GM18526 (cell line): ENCODE results near the gene SPAG4.
A peak's percentile ranks its signal among the peaks of the same experiment; 100 is the strongest.

Source experiments
- POLR2A ChIP-seq: IDR thresholded peaks from 3 replicates; pipeline ENCODE4 v1.6.1; 2011; ENCODE audit not compliant: insufficient read length; ENCODE audit errors: extremely low read depth

Gene SPAG4

DNA sequence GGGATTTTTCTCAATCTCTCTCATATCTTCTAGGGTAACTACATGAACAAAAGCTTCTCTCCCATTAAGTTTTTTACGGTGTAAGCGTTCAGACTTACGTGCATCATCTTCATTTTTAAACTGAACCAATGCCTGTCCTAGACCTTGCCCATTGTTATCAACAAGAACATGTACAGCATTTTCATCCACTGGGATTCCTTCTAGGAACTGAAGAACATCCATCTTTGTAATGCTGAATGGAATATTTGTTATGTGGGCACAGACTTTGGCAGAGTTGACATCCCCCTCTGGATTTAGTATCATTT is 37.8 kb downstream of the SPAG4 start:
- no peak for TF ChIP-seq POLR2A

DNA sequence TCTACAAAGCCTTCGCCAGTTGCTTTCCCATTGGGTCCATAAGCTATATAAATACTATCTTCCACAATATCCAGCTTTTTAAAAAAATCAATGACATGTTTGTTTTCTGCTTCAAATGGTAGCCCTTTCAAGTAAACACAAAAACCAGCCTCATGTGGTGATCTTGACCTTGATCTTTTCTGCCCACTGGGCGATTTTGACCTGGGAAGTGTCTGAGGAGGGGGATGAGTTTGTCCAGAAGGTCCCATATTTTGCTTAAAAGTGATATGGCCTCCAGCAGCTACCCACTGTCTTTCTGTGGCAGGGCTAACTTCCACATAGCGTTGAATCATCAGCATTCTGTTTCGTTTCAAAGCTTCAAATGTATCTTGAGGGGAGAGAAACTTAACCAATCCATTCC is 38.3 kb downstream of the SPAG4 start:
- TF ChIP-seq POLR2A: no peak

DNA sequence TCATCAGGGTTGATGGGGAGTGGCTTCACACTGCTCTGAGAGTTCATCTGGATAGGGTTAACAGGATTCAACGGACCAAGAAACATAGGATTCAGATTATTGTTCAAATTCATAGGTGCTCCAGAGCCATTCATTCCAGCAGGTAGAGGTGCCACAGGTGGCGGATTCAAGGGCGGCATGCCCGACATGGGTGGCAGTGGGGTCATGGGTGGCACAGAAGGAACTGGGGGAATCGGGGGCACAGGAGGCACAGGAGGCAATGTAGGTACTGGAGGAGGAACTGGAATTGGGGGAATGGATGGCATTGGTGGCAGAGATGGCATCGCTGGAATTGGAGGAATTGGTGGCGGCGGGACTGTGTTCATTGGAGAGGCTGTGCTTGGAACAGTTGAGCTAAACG is 38.8 kb downstream of the SPAG4 start:
- TF ChIP-seq POLR2A: no peak

DNA sequence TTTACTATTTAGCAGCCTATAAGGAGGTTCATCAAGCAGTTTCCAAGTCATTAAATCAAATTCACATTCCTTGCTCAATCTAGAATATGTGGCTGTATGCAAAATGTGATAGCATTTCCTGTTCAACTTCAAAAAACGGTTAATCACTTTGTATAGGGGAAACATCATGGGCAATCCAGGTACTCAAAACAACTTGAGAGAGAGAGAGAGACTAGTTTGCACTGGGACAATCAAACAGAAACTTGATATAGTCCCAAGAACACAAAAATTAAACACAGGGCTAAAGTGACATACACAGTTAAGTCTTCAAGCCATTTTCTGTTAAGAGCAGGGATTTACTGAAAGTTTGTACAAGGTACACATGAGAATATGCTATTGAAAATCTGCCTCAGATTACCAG is 41.6 kb downstream of the SPAG4 start:
- no peak for TF ChIP-seq POLR2A

DNA sequence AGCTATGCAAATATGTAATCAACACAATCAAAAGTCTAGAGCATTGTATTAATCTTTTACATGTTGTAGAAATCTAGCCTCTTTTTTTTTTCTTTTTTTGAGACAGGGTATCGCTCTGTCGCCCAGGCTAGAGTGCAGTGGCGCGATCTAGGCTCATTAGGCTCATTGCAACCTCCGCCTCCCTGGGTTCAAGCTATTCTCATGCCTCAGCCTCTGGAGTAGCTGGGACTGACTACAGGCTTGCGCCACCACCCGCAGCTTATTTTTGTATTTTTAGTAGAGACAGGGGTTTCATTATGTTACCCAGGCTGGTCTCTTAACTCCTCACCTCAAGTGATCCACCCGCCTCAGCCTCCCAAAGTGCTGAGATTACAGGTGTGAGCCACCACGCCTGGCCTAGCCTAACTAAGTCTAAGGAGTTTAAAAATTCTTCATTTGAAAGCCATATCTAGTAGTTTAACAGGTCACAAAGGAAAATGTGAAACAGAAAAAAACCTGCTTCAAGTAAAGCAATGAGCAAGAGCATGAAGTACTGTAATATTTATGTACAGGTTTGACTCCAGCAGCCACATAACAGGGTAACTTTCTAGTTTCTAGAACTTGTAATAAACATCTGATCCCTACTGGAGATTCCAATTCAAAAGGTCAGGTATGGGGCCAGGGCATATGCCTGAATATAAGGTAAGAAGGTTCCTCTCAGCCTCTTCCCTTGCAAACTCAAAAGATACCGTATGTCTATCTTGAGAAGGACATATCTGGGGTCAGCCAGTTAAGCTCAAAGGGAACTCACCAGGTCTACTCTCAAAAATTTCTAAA is 44.7 kb downstream of the SPAG4 start:
- TF ChIP-seq POLR2A: no peak

DNA sequence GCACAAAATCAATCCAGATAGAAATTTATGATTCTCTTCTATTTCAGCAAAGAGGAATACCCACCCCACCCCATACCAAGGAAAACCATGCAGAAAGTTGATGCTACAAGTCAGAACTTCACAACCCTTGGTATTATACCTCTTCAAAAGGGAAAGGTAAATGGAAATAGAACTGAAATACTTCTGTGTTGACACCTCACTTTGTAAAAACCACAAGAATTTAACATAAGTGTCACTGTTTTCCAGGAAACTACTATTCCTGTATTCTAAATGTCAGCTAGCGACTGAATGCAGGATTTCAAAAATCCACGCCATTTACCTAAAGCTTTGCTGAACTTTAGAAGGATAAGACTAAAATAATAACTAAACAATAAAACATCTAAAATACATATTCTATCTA is 45.4 kb downstream of the SPAG4 start:
- no peak for TF ChIP-seq POLR2A

DNA sequence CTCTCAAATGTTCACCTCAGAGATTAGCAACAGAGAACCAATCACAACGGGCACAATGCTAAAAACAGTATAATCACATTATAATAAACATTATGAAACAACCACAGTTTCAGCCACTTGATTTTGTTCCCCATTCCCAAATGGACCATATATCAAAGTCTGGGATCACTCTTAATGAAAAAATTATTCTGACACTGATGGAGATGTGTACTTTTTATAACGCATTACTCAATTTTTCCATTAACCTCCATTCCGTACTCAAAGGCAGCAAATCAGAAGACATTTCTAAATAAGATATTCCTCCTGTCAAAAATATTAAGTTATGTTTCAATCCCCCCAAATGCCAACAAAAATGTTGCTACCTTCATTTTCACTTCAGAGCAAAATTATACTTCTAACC is 46.3 kb downstream of the SPAG4 start:
- no peak for TF ChIP-seq POLR2A

DNA sequence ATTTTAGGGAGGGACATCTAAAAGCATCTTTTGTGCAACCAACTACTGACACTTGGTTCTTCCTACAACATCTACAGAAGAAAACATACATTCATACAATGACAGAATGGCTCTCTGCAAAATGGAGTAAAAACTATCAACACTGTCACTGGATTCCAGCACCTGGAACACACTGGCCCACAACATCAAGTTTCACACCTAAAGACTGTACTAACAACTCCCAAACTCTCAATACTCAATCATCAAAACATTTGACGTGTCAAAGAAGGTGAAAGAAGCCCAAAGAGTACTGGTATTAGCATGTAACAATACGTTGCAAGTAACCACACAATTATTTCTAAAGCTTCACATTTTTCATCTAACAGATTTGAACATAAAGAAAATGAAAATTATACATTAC is 46.9 kb downstream of the SPAG4 start:
- TF ChIP-seq POLR2A: no peak

DNA sequence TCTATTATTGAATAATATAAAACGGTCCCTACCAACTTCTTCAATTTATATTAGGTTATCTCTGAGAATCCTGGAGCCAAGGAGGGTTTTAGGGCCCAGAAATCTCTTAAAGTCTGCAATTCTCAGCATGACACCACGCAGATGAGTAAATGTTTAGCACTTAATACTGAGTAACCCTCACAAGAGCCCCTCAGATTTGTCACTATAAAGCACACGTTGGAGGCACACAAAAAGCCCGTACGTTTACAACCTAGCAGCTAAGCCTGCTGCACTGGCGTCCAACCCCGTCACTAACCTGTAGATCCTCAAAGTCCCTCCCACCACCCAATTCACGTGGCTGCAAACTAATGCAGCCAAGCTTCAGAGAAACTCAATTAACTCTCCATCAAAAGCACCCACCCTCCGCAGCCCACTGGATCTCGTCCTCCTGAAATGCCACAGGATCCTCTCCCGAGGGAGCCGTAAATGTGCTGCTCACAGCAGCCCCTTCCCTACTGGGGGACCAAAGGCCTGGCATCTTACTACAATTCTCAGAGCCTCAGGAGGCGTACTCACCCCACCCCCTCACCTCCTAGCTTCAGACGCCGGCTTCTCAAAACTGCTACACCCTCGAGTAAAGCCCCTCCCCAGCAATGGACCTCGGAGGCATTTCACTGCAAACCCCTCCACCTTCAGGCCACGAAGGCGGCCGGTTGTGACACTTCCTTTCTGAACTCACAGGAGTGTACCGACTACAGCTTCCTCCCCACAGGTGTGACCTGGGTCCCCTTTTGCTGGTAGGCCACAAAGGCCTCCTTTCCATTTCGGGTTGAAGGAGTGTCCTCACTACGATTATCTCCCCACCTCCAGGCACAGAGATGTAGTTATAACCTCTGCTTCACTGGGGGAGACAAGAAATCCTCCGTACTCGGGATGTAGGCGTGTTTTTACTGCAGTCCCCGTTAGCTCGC is 48.2 kb downstream of the SPAG4 start:
- TF ChIP-seq POLR2A: no peak

DNA sequence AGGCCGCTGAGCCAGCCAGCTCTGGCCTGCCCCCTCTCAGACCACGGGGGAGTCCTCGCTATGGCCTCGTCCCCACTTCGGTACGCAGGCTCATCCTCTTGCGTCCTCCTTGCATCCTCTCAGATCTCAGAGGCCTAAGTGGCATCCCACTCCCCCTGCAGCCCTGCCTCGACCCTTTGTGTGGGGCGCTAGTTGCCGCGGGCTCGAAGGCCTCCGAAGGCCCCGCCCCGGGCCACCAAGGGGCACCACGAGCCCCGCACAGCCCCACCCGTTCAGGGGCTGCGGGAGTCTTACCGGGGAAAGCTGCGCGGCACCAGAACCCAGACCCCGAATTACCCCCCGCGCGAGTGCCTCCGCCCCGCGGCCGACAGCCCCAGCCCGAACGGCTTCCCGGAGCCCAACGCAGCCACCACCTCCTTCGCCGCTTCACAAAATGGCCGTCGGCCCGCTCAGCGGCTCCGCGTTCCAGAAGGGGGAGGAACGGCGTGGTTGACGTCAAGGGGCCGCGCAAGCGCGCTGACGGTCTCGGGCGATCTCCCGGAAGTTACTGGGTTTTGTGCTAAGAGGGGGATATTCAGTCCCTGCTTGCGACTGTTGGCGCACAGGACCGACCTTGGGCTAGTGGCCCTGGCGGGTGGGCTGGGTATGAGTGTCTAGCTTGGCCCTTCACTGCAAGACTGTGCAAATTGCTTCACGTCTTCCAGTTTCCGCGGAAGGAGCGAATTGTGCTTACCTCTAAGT is 49.0 kb downstream of the SPAG4 start, which contains the start of the genes CPNE1 and RBM12:
TSS of gene CPNE1 (minus strand) at position 435 of the 741 bp plus-strand sequence. CDS start 31,977 bp downstream, outside the sequence.
TSS of gene RBM12 (minus strand) at position 435 of the 741 bp plus-strand sequence. CDS start 9,578 bp downstream, outside the sequence.
- TF ChIP-seq POLR2A: peak; percentile 96

DNA sequence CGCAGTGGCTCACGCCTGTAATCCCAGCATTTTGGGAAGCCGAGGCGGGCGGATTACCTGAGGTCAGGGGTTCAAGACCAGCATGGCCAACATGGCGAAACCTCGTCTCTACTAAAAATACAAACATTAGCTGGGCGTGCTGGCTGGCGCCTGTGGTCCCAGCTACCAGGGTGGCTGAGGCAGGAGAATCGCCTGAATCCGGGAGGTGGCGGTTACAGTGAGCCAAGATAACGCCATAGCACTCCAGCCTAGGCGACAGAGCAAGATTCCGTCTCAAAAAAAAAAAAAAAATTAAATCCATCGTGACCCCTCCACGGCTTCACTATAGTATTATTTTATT is 50.3 kb downstream of the SPAG4 start:
- TF ChIP-seq POLR2A: no peak

DNA sequence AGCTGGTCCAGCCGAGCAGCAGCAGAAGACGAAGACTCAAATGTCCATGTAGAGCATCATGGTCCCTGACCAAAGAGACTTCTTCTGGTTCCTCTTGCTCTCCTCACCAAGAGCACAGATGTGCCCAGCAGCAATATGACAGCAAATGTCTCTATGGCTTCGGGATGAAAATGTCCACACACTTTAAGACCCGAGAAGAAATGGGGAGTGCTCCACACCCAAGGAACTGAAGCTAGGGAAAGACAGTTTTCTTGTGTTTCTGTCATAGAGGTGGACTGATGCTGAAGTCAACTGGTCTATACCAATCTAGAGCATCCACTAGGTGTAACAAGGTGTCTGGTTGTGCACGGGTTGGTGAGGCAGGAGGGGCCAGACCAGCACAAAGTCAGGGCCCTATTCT is 53.6 kb downstream of the SPAG4 start:
- TF ChIP-seq POLR2A: no peak

DNA sequence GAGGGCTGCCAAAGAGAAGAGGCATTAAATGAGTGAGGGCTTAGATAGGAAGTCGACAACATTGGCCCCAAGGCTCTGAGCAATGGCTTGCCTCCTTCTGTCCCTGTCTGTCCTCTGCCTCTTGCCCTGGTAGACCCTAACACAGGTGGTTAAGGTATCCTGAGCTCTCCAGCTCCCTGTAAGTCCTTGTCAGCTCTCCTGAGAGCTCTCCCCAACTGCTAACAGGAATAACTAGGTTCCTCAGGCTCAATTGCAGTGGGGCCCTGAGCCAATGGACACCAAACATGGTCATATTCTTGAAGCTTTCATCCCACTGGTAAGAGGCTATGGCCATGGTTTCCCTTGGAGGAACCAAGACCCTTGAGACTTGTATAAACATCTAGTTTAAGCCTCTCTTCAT is 54.1 kb downstream of the SPAG4 start:
- TF ChIP-seq POLR2A: no peak
